Lung (tissue), 12 donors: ENCODE data around the gene DYNLT5. TPM values are rescaled to one million over a fixed set of nuclear protein-coding genes. Genes with fewer than 3 reads are reported as not detected.
A peak's percentile ranks its signal among the peaks of the same experiment; 100 is the strongest.

ENCODE experiments used
- ATAC-seq: fragments of 200-7000 bp; cut with Tn5 transposase; one replicate; pipeline ENCODE4 v1.9.1; 2020; ENCODE audit warnings: moderate number of reproducible peaks; ENCODE audit not compliant: insufficient read depth, low FRiP score
- DNase-seq, 3 donors: peaks; one replicate each; pipeline ENCODE4 v3.0.0-alpha.2; 2013 to 2017
- H3K27ac ChIP-seq, 2 donors: one replicate each; pipeline ENCODE4 v1.5.1; 2013; ENCODE audit warnings: mild to moderate bottlenecking in 2 of 2, moderate library complexity in 2 of 2, control low read depth in 1 of 2, inconsistent platforms in 1 of 2, low read depth in 1 of 2, low read length in 1 of 2
- H3K27me3 ChIP-seq, 3 donors: one replicate each; pipeline ENCODE4 v1.5.1; 2013; ENCODE audit warnings: low read length in 2 of 3; ENCODE audit not compliant: control insufficient read depth in 3 of 3, insufficient read depth in 3 of 3
- H3K36me3 ChIP-seq, 4 donors: one replicate each; pipeline ENCODE4 v1.5.1; 2013; ENCODE audit warnings: low read length in 4 of 4, mild to moderate bottlenecking in 1 of 4, moderate library complexity in 1 of 4; ENCODE audit not compliant: control insufficient read depth in 4 of 4, insufficient read depth in 4 of 4
- H3K4me1 ChIP-seq, 5 donors: one replicate each; pipeline ENCODE4 v1.5.1; 2013; ENCODE audit warnings: low read length in 5 of 5, mild to moderate bottlenecking in 2 of 5, moderate library complexity in 1 of 5; ENCODE audit not compliant: control insufficient read depth in 5 of 5, insufficient read depth in 5 of 5
- H3K4me3 ChIP-seq: one replicate; pipeline ENCODE4 v1.5.1; 2013; ENCODE audit warnings: mild to moderate bottlenecking, control low read depth, moderate library complexity
- H3K9ac ChIP-seq, 2 donors: one replicate each; pipeline ENCODE4 v1.5.1; 2013; ENCODE audit warnings: low read length in 2 of 2, control low read depth in 1 of 2; ENCODE audit not compliant: insufficient read depth in 1 of 2
- H3K9me3 ChIP-seq, 4 donors: one replicate each; pipeline ENCODE4 v1.5.1; 2013; ENCODE audit warnings: low read length in 3 of 4, mild to moderate bottlenecking in 1 of 4, moderate library complexity in 1 of 4; ENCODE audit not compliant: control insufficient read depth in 4 of 4, insufficient read depth in 3 of 4
- WGBS, 2 donors: extraction: QIAGEN DNeasy Blood & Tissue Kit; methylation state at CpG; one replicate each; pipeline ENCODE4 v1.1.7; 2013; 5-methylcytosine and 5-hydroxymethylcytosine counted together
- polyA plus RNA-seq, 2 donors: library from polyadenylated mRNA; stranded (reverse); fragments of 200-250 nt; gene quantifications; one replicate each; pipeline ENCODE4 v1.2.1, GENCODE V29; 2013
- total RNA-seq, 2 donors: library from RNA; depleted of rRNA in 1 of 2; stranded (reverse); fragments of >200 nt in 1 of 2; gene quantifications; one replicate each; pipeline ENCODE4 v1.2.1, GENCODE V29; 2014 to 2021
- TF ChIP-seq, protein P1 (sequence below): IDR thresholded peaks from 2 replicates; pipeline ENCODE4 v1.5.1; 2012; ENCODE audit warnings: mild to moderate bottlenecking; ENCODE audit errors: control extremely low read depth, extremely low read depth
- donor health status: control.
- donor health status: control.
- donor health status: Bipolar disorder and iron deficiency.
- donor health status: healthy.
- donor health status: DM: yes; HTN: yes; CAD: no.

DYNLT5 gene
- total and polyA plus RNA-seq, 4 donors: 3.0 to 29.3 (median 7.8) TPM

DNA sequence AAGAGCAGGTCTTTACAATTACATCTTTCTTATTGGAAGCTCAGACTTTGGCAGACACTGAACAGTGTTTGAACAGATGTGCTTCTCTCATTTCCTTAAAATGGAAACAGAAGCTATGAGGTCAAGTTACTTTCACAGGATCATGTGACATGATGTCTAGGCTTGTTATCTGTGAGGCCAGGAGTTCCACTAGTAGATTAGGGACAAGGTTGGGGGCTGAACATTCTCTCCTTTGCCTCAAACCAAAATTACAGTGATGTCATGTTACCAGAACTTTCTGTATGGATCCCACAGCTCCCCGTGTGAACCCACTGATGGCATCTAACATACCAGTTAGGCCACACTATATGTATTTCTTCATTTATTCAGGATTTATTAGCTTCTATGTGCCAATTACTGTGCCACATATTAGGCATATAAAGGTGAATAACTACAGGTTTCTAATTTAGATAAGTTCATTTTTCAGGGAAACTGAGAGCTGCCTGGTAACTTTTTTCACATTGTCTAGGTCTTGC, 6.0 kb downstream of the DYNLT5 start:
- H3K4me3 ChIP-seq: no peak overlapping the region
- peaks cover 0 to 10% (median 0%) of the 10 kb centered on the region in 5 donors for H3K4me1 ChIP-seq
- H3K9me3 ChIP-seq: no peaks in the 10 kb centered on the region
- ATAC-seq: no peak
- H3K36me3 ChIP-seq: no peaks in the 10 kb centered on the region
- DNase-seq: peak in 1 of 3 donors; percentile 14
- 67 to 80% methylated on average over 1 of the region's 1 CpG for WGBS, 2 donors
- H3K9ac ChIP-seq: no peak overlapping the region
- TF ChIP-seq, protein P1, sequence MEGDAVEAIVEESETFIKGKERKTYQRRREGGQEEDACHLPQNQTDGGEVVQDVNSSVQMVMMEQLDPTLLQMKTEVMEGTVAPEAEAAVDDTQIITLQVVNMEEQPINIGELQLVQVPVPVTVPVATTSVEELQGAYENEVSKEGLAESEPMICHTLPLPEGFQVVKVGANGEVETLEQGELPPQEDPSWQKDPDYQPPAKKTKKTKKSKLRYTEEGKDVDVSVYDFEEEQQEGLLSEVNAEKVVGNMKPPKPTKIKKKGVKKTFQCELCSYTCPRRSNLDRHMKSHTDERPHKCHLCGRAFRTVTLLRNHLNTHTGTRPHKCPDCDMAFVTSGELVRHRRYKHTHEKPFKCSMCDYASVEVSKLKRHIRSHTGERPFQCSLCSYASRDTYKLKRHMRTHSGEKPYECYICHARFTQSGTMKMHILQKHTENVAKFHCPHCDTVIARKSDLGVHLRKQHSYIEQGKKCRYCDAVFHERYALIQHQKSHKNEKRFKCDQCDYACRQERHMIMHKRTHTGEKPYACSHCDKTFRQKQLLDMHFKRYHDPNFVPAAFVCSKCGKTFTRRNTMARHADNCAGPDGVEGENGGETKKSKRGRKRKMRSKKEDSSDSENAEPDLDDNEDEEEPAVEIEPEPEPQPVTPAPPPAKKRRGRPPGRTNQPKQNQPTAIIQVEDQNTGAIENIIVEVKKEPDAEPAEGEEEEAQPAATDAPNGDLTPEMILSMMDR: no peak
- no peaks in the 10 kb centered on the region for H3K27me3 ChIP-seq
- H3K27ac ChIP-seq: no peak overlapping the region

DNA sequence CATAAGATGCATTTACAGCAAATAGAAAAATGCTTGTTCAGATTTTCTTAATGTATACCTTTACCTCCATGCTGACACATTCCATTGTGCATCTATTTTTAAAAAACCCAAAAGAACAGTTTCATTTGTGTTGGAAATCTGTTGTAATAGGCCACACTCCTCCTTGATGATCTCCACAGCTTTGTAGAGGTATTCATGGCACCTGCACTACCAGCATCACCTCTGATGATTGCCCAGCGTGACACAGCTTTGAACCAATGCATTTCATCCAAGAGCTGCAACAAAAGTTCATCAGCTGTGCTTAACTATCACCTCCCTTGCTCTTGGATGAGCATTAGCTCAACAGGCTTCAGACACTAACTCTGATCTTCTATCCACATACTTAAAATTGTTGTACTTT, 8.2 kb downstream of the DYNLT5 start:
- ATAC-seq (no peak), DNase-seq (no peak)
- Histone ChIP-seq H3K27ac (no peak overlapping the region), H3K9ac (no peak overlapping the region), H3K4me1 (peaks cover 0 to 10% (median 0%) of the 10 kb centered on the region in 5 donors), H3K9me3 (no peaks in the 10 kb centered on the region), H3K27me3 (no peaks in the 10 kb centered on the region), H3K4me3 (no peak overlapping the region), H3K36me3 (no peaks in the 10 kb centered on the region)
- TF ChIP-seq, protein P1: no peak
- 94 to 95% methylated on average over 1 of the region's 1 CpG for WGBS, 2 donors

DNA sequence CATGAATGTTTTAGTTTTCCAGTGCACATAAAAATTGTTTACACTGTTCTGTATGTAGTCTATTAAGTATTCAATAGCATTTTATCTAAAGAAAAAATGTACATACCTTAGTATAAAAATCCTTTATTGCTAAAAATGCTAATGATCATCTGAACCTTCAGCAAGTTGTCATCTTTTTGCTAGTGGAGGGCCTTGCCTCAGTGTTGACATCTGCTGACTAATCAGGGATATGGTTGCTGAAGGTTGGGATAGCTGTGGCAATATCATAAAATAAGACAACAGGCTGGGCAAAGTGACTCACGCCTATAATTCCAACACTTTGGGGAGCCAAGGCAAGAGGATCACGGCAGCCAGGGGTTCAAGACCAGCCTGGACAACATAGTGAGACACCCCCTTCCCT, 9.0 kb downstream of the DYNLT5 start:
- no peak for DNase-seq
- no peak overlapping the region for H3K27ac ChIP-seq

More for the DNA sequence above, 9.0 kb downstream of the DYNLT5 start:
- Histone ChIP-seq H3K36me3 (no peaks in the 10 kb centered on the region), H3K9ac (no peak overlapping the region), H3K27me3 (no peaks in the 10 kb centered on the region), H3K4me1 (peaks cover 0 to 10% (median 0%) of the 10 kb centered on the region in 5 donors), H3K4me3 (no peak overlapping the region), H3K9me3 (no peaks in the 10 kb centered on the region)
- no peak for ATAC-seq
- TF ChIP-seq, protein P1: no peak
- 50 to 78% methylated on average over 2 of the region's 2 CpGs for WGBS, 2 donors
